GM18861 (cell line): Measurements from ENCODE around the gene PAK3.
A peak's percentile ranks its signal among the peaks of the same experiment; 100 is the strongest.

Experiments used
- ATAC-seq: cut with Tn5 transposase; IDR thresholded peaks from one replicate; pipeline ENCODE4 v1.9.1; 2021; ENCODE audit not compliant: unreplicated experiment

PAK3 gene

DNA sequence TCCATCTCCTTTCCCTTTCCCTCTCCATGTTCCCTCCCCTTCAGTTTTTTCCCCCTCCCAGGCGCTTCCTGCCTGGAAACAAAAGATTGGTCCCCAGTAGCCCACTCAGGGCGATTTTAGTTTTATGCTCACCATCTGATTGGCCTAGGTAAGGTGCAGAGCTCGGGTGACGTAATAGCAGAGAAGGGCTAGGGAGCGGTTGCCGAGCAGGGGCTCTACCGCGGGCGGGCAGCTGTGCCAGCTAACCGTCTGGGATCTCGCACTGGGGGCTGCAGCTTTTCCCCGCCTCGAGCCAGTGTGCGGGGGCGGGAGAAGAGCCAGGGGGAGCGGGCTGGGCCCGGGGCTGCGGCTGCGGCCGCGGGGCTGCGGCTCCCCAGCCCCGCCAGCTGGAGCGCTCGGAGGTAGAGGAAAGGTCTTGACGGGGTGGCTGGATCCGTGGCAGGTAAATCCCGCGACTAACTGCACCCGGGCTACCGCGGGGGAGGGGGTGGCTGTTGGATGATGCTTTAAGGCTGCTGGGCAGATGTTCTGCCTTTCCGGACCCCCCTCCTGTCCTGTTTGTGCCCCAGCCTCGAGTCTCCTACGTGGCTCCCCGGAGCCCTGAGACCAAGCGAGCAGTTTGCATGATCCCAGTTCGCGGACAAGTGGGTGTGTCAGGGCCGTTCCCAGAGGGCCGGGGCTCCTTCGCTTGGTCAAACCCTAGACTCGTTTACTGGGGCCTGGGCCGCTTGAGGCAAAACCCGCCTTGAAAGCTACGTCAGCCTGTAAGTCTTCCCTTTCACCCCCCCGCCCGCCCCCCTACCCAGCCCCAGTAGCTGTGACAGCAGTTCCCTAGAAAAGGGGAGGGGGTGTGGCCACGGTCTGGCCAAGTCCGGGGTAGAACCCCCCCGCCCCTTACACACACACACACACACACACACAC, at the start of gene PAK3:
Gene PAK3 (plus strand): TSS at position 218 of the 922 bp plus-strand sequence. CDS start 26,913 bp downstream, outside the sequence.
- no peak for ATAC-seq

DNA sequence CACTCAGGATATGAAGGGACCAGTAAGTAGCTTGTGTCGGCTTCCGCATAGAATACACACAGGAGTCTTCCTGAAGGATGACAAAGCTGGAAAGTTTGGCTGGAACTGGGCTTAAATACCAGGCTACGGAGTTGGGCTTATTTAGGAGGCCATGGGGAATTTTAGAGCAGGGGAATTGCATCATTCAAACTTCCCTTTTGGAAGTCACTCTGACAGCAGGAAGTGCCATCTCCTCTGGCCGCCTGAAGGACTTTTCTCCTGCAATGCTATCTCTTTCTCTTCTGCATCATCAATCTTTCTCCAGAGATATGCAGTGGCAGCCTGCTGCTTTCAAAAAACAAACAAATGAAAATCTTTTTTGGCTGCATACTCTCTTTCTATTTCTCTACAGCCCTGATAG, 48.4 kb upstream of the PAK3 start:
- no peak for ATAC-seq

DNA sequence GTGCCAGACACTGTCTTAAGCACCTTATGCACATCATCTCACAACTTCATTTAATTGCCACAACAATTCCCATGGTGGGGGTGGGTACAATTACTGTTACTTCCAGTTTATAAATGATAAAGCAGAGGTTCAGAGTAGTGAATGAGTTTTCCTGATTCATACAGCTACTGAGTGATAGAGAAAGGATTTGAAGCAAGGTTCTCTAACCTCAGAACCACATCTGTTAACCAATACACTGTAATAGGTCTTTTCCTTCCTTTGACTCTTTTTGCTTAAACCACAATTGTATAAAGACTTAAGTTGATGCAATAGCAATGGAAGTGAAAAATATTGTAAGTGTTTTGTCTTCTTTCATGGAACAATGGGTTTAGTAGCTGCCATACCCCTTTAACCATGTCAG, 43.5 kb upstream of the PAK3 start:
- ATAC-seq = no peak

- no peak for ATAC-seq
Observed at GRCh38 chrX:111071542-111072277, 24.3 kb upstream of the PAK3 start.

DNA sequence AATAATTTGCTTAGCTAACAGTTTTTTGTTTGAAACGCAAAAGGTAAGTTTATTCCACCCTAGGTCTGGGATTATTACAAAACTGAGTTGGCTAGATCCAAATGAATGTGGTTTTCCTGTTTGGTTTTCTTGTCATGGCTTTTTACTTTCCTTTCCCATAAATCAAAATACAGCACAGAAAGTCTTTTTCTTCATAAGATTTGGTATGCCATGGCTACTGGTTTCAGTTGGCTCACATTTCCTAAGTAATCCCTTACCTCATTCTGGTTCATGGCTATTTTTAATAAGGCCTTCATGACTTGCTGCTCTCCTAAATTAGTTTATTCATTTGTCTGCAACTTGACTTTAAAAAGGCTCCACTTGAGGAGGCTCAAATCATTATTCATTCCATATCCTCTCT, 12.9 kb upstream of the PAK3 start:
- no peak for ATAC-seq

GRCh38 chrX:111086591-111087006, 9.4 kb upstream of the PAK3 start:
- ATAC-seq = no peak

DNA sequence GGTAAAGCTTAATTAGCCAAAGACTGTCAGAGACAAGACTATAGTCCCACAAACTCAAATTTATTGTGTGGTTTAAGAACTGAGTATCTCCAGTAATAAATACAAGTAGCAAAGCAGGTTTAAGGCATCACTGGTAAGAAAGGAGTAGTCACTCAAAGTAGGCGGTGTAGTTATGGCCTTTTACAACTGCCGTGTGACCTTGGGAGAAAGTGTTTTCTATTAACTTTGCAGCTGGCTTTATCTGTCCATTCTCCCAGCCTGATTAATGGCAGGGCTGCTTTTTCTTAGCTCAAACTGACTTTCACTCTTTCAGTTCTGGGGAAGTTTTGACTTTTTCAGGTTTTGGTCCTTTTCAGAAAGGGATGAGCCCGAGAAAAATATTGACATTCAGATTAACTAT, 7.4 kb upstream of the PAK3 start:
- no peak for ATAC-seq

- no peak for ATAC-seq
Observed at GRCh38 chrX:111090458-111090857, 5.5 kb upstream of the PAK3 start.

DNA sequence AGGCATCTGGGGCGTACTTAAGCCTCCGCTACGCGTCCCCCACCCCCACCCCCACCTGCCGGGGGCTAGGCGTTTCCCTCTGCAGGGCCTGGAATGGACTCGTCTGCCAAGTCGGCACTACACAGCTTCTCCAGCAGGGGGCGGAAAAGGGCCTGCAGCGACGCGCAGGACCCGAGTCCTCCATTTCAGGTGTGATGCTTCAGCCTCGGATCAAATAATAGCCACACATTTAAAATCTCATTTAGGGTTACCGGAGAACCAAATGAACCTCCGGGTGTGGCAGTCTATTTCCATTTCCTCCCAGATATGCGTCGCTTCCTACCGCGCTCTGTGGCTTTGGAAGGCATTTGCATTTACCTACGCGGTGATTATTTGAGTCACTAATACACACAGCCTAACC, 2.9 kb downstream of the PAK3 start:
- no peak for ATAC-seq

GRCh38 chrX:111100191-111100590, 4.2 kb downstream of the PAK3 start:
- peak; percentile 51 for ATAC-seq

DNA sequence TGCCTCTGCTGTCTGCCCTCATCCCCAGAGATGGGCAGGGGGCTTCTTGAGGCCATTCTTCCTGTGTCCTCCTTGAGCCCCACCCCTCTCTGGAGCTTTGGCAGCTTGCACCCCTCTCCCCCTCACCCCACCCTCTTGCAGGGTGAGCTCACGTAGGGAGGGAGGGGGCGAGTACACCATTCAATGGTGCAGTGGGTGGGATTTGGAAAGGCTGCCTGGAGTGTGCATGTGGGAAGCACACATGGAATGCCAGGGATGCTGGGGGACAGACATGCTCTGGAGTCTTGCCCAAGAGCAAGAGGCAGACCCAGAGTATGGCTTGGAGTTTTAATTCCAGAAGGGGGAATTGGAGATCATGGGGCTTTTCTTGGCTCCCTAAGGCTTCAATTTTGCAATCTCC, 5.6 kb downstream of the PAK3 start:
- ATAC-seq = no peak

GRCh38 chrX:111102636-111103035, 6.6 kb downstream of the PAK3 start:
- ATAC-seq = no peak

DNA sequence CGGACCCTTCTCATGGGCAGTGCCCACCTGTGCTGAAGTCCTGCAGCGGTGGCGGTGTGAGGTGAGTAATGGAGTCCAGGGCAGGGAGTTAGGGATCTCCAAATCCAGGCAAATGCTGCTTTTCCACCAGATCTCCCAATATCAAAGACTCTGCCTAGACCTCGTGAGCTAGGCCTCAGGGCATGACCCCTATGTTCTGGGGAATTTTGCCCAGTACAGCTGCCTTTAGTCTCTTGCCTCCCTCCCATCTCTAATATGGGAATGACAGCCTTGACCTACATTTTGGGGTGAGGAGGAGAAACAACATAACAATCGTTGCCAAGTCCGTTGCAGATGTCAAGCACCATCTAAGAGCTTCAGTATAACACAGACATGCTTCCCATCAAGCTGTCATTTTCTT, 7.3 kb downstream of the PAK3 start:
- ATAC-seq = no peak

DNA sequence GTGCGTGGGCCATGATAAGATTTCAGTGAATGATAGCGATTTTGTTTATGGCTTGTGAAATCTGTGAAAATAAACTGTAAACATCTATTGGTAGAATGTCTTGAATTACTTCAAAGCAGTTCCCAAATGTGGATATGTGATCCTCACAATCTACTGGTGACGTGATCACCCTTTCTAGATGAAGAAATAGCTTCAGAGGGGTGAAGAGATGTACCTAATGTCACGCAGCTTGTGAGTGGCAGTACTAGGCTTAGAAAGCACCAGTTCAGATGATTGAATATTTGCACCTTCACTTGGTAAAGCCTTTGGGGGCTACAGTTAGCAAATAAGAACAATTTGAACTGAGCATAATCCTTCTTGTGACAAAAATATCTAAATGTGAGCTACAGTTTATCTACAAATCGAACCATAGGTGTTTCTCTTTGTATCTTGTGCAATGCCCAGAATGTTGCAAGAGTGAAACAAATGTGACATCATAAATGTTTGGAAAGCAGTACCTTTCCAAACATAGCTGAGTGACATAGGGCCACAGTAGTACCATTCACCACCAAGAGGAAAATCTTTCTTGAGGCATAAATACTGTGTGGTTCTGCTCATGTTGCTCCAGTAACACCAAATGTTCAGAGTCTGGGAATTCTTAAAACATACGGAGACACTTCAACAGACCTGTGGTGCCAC, 14.2 kb downstream of the PAK3 start:
- ATAC-seq = no peak

DNA sequence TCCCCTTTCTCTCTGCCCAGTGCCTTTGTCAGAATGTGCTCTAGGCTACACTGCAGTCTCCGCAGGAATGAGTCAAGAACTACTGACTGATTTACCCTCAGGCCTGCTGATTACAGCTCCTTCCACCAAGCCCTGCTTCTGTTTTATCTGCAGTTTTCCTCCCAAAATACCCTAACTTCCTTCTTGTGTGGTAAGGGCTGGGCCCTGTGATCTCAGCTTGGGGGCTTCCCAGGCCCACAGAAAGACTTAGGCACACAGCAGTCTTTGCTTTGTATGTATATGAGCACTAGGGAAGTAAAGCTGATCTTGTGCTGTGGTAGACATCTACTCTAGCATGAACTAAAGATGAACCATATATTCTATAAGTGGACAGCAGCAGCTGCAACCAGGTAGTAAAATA, 18.8 kb downstream of the PAK3 start:
- no peak for ATAC-seq

- ATAC-seq = no peak
Observed at GRCh38 chrX:111116666-111117065, 20.7 kb downstream of the PAK3 start.

DNA sequence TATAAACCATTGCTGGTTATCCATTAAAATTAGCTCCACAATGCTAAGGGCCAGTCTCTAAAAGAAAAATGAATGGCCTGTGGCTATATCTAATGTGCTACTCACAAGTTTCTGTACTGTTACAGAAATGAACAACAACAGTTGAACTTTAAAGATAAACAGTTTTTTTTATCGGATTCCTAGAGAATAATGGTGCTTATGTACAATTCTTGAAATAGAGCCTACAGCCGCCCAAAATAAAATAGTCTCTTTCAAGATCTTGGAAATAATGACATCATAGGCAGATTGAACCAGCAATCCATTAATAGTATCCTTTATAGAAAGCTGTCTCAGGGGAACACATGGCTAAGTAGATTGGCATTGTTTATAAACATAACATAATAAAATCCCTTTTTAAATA, 23.4 kb downstream of the PAK3 start:
- ATAC-seq = no peak

DNA sequence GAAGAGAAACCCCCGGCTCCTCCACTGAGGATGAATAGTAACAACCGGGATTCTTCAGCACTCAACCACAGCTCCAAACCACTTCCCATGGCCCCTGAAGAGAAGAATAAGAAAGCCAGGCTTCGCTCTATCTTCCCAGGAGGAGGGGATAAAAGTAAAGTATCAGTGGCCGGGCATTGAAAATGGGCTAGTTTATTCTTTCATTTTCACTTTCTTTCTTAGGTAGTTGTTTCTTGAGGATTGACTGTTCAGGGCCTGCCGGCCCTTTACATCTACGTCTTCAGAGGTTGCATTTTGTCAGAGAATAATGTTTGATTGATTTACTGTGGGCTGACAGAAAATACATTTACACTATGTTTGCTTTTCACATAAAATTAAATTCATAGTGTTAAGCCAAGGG, 27.1 kb downstream of the PAK3 start:
- ATAC-seq = no peak

DNA sequence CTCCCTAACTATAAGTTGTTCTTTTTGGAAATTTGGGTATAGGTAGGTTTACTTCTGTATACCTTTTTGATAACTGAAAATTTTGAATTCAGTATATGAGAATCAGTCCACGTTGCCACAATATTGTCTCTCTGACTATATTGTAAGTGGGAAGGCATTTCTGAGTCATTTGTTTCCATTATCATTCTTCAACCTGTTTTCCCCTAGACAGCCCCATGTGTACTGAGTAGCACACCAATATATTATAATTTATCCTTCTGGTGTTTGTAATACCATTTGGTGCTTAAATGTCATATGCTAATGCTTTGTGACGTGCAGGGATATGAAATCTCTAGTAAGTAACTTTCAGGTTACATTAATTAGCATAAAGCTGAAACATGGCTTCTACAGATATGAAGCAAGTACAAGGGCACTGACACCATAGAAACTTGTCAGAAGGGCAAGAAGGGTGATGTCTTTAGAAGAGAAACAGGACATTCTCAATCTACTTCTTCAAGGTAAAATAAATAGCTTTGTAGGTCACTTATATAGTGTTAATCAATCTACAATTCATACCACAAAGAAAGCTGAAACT, 27.7 kb downstream of the PAK3 start:
- ATAC-seq = no peak

DNA sequence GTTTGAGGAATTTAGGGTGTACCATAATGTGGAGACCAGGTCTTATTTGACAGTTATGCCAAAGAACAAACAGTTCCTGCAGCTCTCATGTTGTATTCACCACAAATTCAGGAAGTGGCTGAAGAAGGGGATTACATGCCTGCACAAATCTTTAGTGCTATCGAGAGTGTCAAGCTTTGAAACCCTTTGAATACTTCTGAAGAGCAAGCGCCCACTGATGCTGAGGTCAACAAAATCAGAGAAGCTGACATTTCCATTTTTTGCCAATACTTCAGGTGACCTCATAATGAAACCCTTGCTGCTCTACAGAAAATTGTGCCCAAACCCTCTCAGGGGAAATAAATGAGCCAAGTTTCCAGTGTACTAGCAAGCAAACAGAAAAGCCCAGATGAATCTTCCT, 28.4 kb downstream of the PAK3 start:
- no peak for ATAC-seq

DNA sequence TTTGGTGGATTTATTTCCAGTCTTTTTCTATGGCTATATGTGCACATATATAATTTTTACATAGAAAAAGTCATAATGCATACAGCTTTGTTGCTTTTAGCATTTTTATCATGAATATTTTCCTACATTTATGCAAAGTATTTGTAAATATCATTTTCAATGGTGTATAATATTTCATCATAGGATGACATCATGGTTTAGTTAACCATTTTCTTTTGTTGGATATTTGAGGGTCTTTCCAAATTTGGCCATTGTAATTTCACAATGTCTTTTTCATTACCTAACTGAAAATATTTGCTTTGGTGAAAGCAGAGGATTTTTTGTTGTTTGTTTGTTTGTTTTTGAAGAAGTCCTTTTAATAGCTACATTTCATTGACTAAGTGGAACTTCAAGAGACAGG, 31.0 kb downstream of the PAK3 start:
- no peak for ATAC-seq
